GM18508 (cell line): ENCODE measurements around the gene ZNF324.
"Not testable (repeated sequence)": the region's sequence is repeated elsewhere in the genome, so short reads cannot be mapped to it uniquely, and the experiment has no call there.

Source experiments
- ATAC-seq: cut with Tn5 transposase; IDR thresholded peaks from one replicate; pipeline ENCODE4 v1.9.1; 2021; ENCODE audit warnings: moderate number of reproducible peaks; ENCODE audit not compliant: insufficient read depth, unreplicated experiment

ZNF324 gene

GRCh38 chr19:58466760-58467589 lies at the start of gene ZNF324:
Gene ZNF324, plus strand, starts transcription at chr19:58467080. Its CDS starts 2,106 bp downstream, at chr19:58469186.
- peak; percentile 78 for ATAC-seq

- no peak for ATAC-seq
Observed at GRCh38 chr19:58428617-58429016, 38.3 kb upstream of the ZNF324 start.

GRCh38 chr19:58429745-58430144 lies 37.1 kb upstream of the ZNF324 start:
- ATAC-seq, result no peak

DNA sequence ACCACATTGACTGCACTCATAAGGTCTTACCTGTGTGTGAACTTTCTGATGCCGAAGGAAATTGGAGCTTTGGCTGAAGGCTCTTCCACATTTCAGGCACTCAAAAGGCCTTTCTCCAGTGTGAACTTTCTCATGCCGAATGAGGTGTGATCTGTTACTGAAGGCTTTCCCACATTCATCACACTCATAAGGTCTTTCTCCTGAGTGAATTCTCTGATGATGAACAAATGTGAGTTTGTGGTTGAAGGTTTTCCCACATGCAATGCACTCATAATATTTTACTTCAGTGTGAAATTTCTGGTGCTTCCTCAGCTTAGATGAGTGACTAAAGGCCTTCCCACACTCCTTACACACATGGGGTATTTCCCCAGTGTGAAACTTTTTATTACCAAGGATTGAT lies 32.7 kb upstream of the ZNF324 start:
- ATAC-seq, result no peak

DNA sequence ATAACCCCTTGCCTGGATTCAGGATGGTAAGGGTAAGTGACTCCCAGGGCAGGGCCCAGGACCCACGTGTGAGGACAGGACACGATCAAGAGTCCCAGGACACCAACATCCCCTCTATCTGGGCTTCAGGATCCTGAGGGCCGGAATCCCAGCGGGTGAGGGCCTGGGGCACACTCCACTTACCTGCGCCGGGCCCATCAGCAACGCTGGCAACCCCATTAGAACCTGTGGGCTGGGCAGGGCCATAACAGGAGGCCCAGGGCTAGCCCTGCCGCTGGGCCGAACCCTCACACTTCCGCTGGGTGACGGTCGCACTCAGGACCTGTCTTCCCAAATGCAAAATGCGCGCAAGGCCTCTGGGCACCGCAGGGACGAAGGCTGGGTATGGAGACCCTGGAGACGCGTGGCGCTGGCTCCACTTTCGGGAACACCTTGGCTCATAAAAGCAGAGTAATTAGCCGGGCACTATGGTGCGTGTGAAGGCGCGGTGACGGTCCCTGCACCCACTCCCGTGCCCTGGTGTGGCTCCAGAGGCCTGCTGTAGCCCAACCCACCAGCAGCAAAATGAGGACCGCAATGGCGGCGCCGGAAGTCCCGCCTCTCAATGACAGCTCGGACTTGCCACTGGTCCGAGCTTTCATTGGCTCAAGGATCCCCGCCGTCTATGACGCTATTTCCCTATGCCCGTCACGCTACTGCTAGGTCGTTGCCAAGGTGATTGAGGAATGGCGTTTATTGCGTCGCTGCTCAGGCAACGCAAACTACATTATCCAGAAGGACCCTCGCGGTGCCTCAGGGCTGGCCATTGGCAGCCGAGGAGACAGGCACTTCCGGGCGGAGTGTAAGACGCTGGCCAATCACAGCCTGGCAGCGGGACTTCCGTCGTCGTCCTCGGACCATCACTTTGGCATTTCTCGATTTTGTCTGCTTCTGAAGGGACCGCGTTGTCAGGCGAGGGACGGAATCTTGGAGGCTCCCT lies 27.0 kb upstream of the ZNF324 start, which contains the start of gene ZNF132:
Gene ZNF132 (minus strand): TSS at position 578 of the 979 bp plus-strand sequence. CDS start 332 bp downstream, at position 246.
- ATAC-seq, result peak; percentile 97

DNA sequence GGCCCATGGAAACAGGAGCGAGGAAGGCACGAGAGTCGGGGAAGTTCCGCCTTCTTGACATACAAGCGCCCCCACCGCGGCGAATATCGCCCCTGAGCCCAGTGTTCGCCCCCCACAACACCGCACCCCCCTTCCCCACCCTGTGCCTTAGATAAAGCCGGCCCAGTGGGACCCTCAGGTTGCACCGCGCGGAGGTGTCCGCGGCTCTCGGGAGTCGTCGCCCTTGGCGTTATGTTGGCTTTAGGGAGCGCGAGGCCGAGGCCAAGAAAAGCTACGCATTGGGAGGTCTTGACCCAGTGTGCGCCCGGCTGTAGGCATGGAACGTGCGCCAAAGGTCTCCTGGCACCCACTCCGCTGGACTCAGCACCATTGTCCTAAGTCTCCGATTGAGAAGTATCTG lies 26.3 kb upstream of the ZNF324 start:
- no peak for ATAC-seq

- not testable (repeated sequence) for ATAC-seq
Observed at GRCh38 chr19:58442986-58443385, 23.9 kb upstream of the ZNF324 start.

DNA sequence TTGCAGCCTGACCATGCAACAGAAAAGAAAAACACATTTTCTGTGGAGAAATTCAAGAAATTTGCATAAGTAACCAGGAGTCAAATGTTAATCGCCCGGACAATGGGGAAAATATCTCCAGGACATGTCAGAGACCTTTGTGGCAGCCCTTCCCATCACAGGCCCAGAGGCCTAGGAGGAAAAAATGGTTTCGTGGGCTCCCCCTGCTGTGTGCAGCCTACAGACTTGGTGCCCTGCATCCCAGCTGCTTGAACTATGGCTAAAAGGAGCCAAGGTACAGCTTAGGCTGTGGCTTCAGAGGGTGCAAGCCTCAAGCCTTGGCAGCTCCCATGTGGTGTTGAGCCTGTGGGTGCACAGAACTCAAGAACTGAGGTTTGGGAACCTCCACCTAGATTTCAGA lies 18.0 kb upstream of the ZNF324 start:
- not testable (repeated sequence) for ATAC-seq

GRCh38 chr19:58449980-58450379 lies 16.9 kb upstream of the ZNF324 start:
- ATAC-seq, result not testable (repeated sequence)

- no peak for ATAC-seq
Observed at GRCh38 chr19:58450856-58451357, 16.0 kb upstream of the ZNF324 start.

- peak; percentile 77 for ATAC-seq
Observed at GRCh38 chr19:58451358-58452101, 15.3 kb upstream of the ZNF324 start, which contains the start of gene ZNF324B. Gene ZNF324B, plus strand, starts transcription at chr19:58451622. Its CDS starts 2,080 bp downstream, at chr19:58453702.

DNA sequence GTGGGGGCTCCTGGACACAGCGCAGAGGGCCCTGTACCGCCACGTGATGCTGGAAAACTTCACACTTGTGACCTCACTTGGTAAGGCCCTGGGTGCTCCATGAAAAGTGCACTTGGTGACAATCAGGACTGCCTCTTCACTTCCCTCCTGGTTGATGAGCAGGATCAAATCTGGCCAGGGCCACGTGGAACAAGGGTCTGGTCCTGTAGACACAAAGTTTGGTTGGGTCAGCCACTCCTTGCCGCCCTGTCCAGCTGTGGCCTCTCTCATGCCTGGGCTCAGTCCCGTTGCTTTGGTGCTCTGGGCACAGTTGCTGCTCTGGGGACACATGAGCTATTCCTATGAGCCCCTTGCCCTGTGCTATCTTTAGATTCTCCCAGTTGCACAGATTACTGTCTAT lies 13.1 kb upstream of the ZNF324 start:
- ATAC-seq, result no peak

GRCh38 chr19:58455306-58455705 lies 11.6 kb upstream of the ZNF324 start:
- ATAC-seq, result no peak

DNA sequence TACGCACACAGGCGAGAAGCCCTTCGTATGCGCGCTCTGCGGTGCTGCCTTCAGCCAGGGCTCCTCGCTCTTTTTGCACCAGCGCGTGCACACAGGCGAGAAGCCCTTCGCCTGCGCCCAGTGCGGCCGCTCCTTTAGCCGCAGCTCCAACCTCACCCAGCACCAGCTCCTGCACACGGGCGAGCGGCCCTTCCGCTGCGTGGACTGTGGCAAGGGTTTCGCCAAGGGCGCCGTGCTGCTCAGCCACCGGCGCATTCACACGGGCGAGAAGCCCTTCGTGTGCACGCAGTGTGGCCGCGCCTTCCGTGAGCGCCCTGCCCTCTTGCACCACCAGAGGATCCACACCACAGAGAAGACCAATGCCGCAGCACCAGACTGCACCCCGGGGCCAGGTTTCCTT lies 10.8 kb upstream of the ZNF324 start:
- no peak for ATAC-seq

GRCh38 chr19:58460039-58460438 lies 6.8 kb upstream of the ZNF324 start:
- no peak for ATAC-seq

DNA sequence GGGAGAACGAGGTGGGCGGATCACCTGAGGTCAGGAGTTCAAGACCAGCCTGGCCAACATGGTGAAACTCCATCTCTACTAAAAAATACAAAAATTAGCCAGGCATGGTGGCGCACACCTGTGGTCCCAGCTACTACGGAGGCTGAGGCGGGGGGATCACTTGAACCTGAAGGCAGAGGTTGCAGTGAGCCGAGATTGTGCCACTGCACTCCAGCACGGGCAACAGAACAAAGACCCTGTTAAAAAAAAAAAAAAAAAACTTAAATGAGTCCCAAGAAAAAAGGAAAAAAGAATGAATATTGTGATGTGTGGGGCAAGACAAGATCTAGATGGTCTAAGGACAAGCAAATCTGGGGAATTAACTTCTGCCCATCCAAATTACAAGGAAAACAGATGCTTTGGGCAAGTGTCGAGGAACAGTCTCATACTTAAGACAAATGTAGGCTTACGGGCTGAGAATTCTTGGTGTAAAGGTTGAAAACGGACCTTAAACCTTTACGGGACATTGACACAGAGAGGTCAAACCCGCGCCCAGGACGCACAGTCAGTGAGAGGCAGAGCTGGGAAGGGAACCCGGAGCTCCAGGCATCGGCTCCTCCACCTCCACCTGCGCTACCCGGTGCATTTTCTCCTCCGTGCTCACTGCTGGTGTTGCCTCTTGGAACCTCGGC lies 656 bp upstream of the ZNF324 start:
- ATAC-seq, result no peak

GRCh38 chr19:58468216-58468839 lies 1.4 kb downstream of the ZNF324 start:
- ATAC-seq, result no peak

GRCh38 chr19:58469241-58470013 lies 2.5 kb downstream of the ZNF324 start:
- no peak for ATAC-seq
